WTC11 (cell line): ENCODE measurements around the gene CDH11.

Experiments used
- CREM ChIP-seq: sonication (generic); formaldehyde crosslinking; IDR thresholded peaks from 2 replicates; pipeline ENCODE4 v1.8.1; 2022; ENCODE audit warnings: mild to moderate bottlenecking, missing genetic modification reagents, moderate library complexity
- ELF4 ChIP-seq: sonication (generic); formaldehyde crosslinking; IDR thresholded peaks from 2 replicates; pipeline ENCODE4 v1.8.1; 2022; ENCODE audit warnings: low read depth, mild to moderate bottlenecking, moderate library complexity, missing genetic modification reagents
- MXD4 ChIP-seq: fragments of 250-450 bp; sonication (Bioruptor Pico); IDR thresholded peaks from 2 replicates; pipeline ENCODE4 v1.8.0; 2021; ENCODE audit warnings: mild to moderate bottlenecking, moderate library complexity, borderline replicate concordance
- NR3C1 ChIP-seq: sonication (generic); formaldehyde crosslinking; conservative IDR thresholded peaks from 2 replicates; pipeline ENCODE4 v1.8.1; 2023; ENCODE audit warnings: low read depth, mild to moderate bottlenecking, missing genetic modification reagents
- SMAD3 ChIP-seq: sonication (generic); formaldehyde crosslinking; IDR thresholded peaks from 2 replicates; pipeline ENCODE4 v1.8.0; 2022; ENCODE audit warnings: missing genetic modification reagents, mild to moderate bottlenecking, borderline replicate concordance

- no peak for TF ChIP-seq NR3C1 (CRISPR knock-in tag)
- no peak for TF ChIP-seq MXD4
- TF ChIP-seq CREM (CRISPR knock-in tag), result no peak
- no peak for TF ChIP-seq ELF4 (CRISPR knock-in tag)
- no peak for TF ChIP-seq SMAD3
Observed at GRCh38 chr16:65069065-65069464, 52.8 kb downstream of the CDH11 start.
